HG03575 (cell line): ENCODE measurements around the gene ROCK2.
"Not testable (repeated sequence)": the region's sequence is repeated elsewhere in the genome, so short reads cannot be mapped to it uniquely, and the experiment has no call there.

Source experiments
- ATAC-seq: cut with Tn5 transposase; IDR thresholded peaks from one replicate; pipeline ENCODE4 v1.9.1; 2021; ENCODE audit not compliant: unreplicated experiment, insufficient number of reproducible peaks, low FRiP score; ENCODE audit errors: extremely low read depth

Gene ROCK2

GRCh38 chr2:11290211-11290610, 54.2 kb downstream of the ROCK2 start:
- no peak for ATAC-seq

GRCh38 chr2:11288431-11288830, 56.0 kb downstream of the ROCK2 start:
- ATAC-seq = no peak

- no peak for ATAC-seq
These were observed 57.7 kb downstream of the ROCK2 start for GRCh38 chr2:11286749-11287148.

- no peak for ATAC-seq
These were observed 58.1 kb downstream of the ROCK2 start for GRCh38 chr2:11286323-11286722.

- no peak for ATAC-seq
These were observed 58.9 kb downstream of the ROCK2 start for GRCh38 chr2:11285499-11285898.

GRCh38 chr2:11281186-11281585, 63.2 kb downstream of the ROCK2 start:
- ATAC-seq = no peak

- ATAC-seq = no peak
These were observed 63.7 kb downstream of the ROCK2 start for GRCh38 chr2:11280713-11281112.

- ATAC-seq = no peak
These were observed 65.0 kb downstream of the ROCK2 start for GRCh38 chr2:11279398-11279797.

- ATAC-seq = no peak
These were observed 66.2 kb downstream of the ROCK2 start for GRCh38 chr2:11278219-11278618.

- no peak for ATAC-seq
These were observed 68.5 kb downstream of the ROCK2 start for GRCh38 chr2:11275910-11276309.

GRCh38 chr2:11270891-11271290, 73.5 kb downstream of the ROCK2 start:
- no peak for ATAC-seq

GRCh38 chr2:11267931-11268330, 76.5 kb downstream of the ROCK2 start:
- no peak for ATAC-seq

GRCh38 chr2:11264818-11265217, 79.6 kb downstream of the ROCK2 start:
- no peak for ATAC-seq

GRCh38 chr2:11264007-11264406, 80.4 kb downstream of the ROCK2 start:
- no peak for ATAC-seq

GRCh38 chr2:11263177-11263576, 81.3 kb downstream of the ROCK2 start:
- ATAC-seq = no peak

GRCh38 chr2:11262438-11262837, 82.0 kb downstream of the ROCK2 start:
- not testable (repeated sequence) for ATAC-seq

GRCh38 chr2:11261564-11261963, 82.9 kb downstream of the ROCK2 start:
- ATAC-seq = not testable (repeated sequence)

- no peak for ATAC-seq
These were observed 83.5 kb downstream of the ROCK2 start for GRCh38 chr2:11260979-11261378.

- ATAC-seq = no peak
These were observed 86.5 kb downstream of the ROCK2 start for GRCh38 chr2:11257964-11258363.

- ATAC-seq = no peak
These were observed 87.4 kb downstream of the ROCK2 start for GRCh38 chr2:11257078-11257477.

- no peak for ATAC-seq
These were observed 88.3 kb downstream of the ROCK2 start for GRCh38 chr2:11256166-11256565.

GRCh38 chr2:11254100-11254536, 90.3 kb downstream of the ROCK2 start:
- ATAC-seq = no peak
